Measurements from ENCODE around the gene TMEM86B. TPM values are rescaled to one million over a fixed set of nuclear protein-coding genes. Genes with fewer than 3 reads are reported as not detected.

The TMEM86B gene
- total RNA-seq, 1 donor from 2014 or later, result 4.8 TPM

GRCh38 chr19:55198651-55199050 lies 29.9 kb downstream of the TMEM86B start:
- Histone ChIP-seq H3K9me3 (no peaks in the 10 kb centered on the region), H3K36me3 (no peaks in the 10 kb centered on the region), H3K4me1 (no peaks in the 10 kb centered on the region), H3K27me3 (ENCODE audit: low read depth) (peaks cover 9% of the 10 kb centered on the region), H3K4me3 (no peak overlapping the region), H3K27ac (no peak overlapping the region)
- DNase-seq (no peak), ATAC-seq (no peak)
- TF ChIP-seq CTCF (IDR thresholded peaks at IDR 0.05), result no peak
- intact Hi-C loops (cut with DNase I), result no loop called here

GRCh38 chr19:55197528-55197927 lies 31.0 kb downstream of the TMEM86B start:
- no peak for ATAC-seq
- no peaks in the 10 kb centered on the region for H3K4me1 ChIP-seq
- no peak for TF ChIP-seq CTCF (IDR thresholded peaks at IDR 0.05)
- no peak overlapping the region for H3K27ac ChIP-seq
- intact Hi-C loops (cut with DNase I), result no loop called here
- H3K9me3 ChIP-seq, result no peaks in the 10 kb centered on the region
- peaks cover 14% of the 10 kb centered on the region for H3K27me3 ChIP-seq (ENCODE audit: low read depth)
- DNase-seq, result no peak
- H3K4me3 ChIP-seq, result no peak overlapping the region
- H3K36me3 ChIP-seq, result no peaks in the 10 kb centered on the region

GRCh38 chr19:55196803-55197202 lies 31.8 kb downstream of the TMEM86B start:
- no peak for DNase-seq
- no peak overlapping the region for H3K27ac ChIP-seq
- peaks cover 14% of the 10 kb centered on the region for H3K27me3 ChIP-seq (ENCODE audit: low read depth)
- no peaks in the 10 kb centered on the region for H3K9me3 ChIP-seq
- intact Hi-C loops (cut with DNase I), result no loop called here
- ATAC-seq, result no peak
- H3K4me1 ChIP-seq, result no peaks in the 10 kb centered on the region
- H3K36me3 ChIP-seq, result no peaks in the 10 kb centered on the region
- no peak for TF ChIP-seq CTCF (IDR thresholded peaks at IDR 0.05)
- no peak overlapping the region for H3K4me3 ChIP-seq

GRCh38 chr19:55193481-55193880 lies 35.1 kb downstream of the TMEM86B start:
- Histone ChIP-seq H3K4me3 (no peak overlapping the region), H3K4me1 (no peaks in the 10 kb centered on the region), H3K27me3 (ENCODE audit: low read depth) (peaks cover 15% of the 10 kb centered on the region), H3K27ac (no peak overlapping the region), H3K36me3 (no peaks in the 10 kb centered on the region), H3K9me3 (no peaks in the 10 kb centered on the region)
- ATAC-seq, result no peak
- no peak for DNase-seq
- no peak for TF ChIP-seq CTCF (IDR thresholded peaks at IDR 0.05)
- intact Hi-C loops (cut with DNase I), result no loop called here

- ATAC-seq, result peak; percentile 54 to 73
Measured at GRCh38 chr19:55189403-55189835, 39.1 kb downstream of the TMEM86B start.

More at GRCh38 chr19:55189403-55189835, 39.1 kb downstream of the TMEM86B start:
- no peak overlapping the region for H3K27ac ChIP-seq
- peaks cover 13% of the 10 kb centered on the region for H3K27me3 ChIP-seq (ENCODE audit: low read depth)
- no peak for TF ChIP-seq CTCF (IDR thresholded peaks at IDR 0.05)
- DNase-seq, result peak; percentile 65
- no peaks in the 10 kb centered on the region for H3K9me3 ChIP-seq
- no peak overlapping the region for H3K4me3 ChIP-seq
- intact Hi-C loops (cut with DNase I), result no loop called here
- H3K4me1 ChIP-seq, result no peaks in the 10 kb centered on the region
- H3K36me3 ChIP-seq, result no peaks in the 10 kb centered on the region

Measured in lower lobe of right lung (tissue), 2 donors.